Stimulated activated naive CD8-positive, alpha-beta T cell treated with anti-CD3 and anti-CD28 coated beads, Interleukin-15, Interleukin-2, amounts not matched to agents 100 ng/mL and 50 ng/mL, for 24 hours (primary cell): ENCODE results near the gene BHLHE40.

ENCODE experiments used
- H3K27ac Mint-ChIP-seq: one replicate; pipeline ENCODE4 v1.8.0; 2021; ENCODE audit warnings: mild to moderate bottlenecking, mixed read lengths
- H3K27me3 Mint-ChIP-seq: one replicate; pipeline ENCODE4 v1.8.0; 2021; ENCODE audit warnings: mixed read lengths
- H3K36me3 Mint-ChIP-seq: one replicate; pipeline ENCODE4 v1.8.0; 2021; ENCODE audit warnings: low read depth, mixed read lengths
- H3K4me1 Mint-ChIP-seq: one replicate; pipeline ENCODE4 v1.8.0; 2021; ENCODE audit warnings: low read depth, mixed read lengths
- H3K4me3 Mint-ChIP-seq: one replicate; pipeline ENCODE4 v1.8.0; 2021; ENCODE audit warnings: mild to moderate bottlenecking, mixed read lengths
- H3K9me3 Mint-ChIP-seq: one replicate; pipeline ENCODE4 v1.8.0; 2021; ENCODE audit warnings: mixed read lengths

Gene BHLHE40

GRCh38 chr3:4996771-4997291 lies 17.6 kb downstream of the BHLHE40 start:
- H3K27ac Mint-ChIP-seq = peak overlapping the region; percentile 7
- H3K4me1 Mint-ChIP-seq = peaks cover 53% of the 10 kb centered on the region
- no peak overlapping the region for H3K4me3 Mint-ChIP-seq
- no peaks in the 10 kb centered on the region for H3K9me3 Mint-ChIP-seq
- no peaks in the 10 kb centered on the region for H3K36me3 Mint-ChIP-seq
- H3K27me3 Mint-ChIP-seq = no peaks in the 10 kb centered on the region

GRCh38 chr3:4997946-4998345 lies 18.7 kb downstream of the BHLHE40 start:
- peaks cover 64% of the 10 kb centered on the region for H3K4me1 Mint-ChIP-seq
- H3K9me3 Mint-ChIP-seq = no peaks in the 10 kb centered on the region
- no peaks in the 10 kb centered on the region for H3K27me3 Mint-ChIP-seq
- H3K27ac Mint-ChIP-seq = no peak overlapping the region
- no peaks in the 10 kb centered on the region for H3K36me3 Mint-ChIP-seq
- H3K4me3 Mint-ChIP-seq = no peak overlapping the region

- no peaks in the 10 kb centered on the region for H3K27me3 Mint-ChIP-seq
- no peak overlapping the region for H3K27ac Mint-ChIP-seq
- H3K9me3 Mint-ChIP-seq = no peaks in the 10 kb centered on the region
- no peak overlapping the region for H3K4me3 Mint-ChIP-seq
- H3K4me1 Mint-ChIP-seq = peaks cover 60% of the 10 kb centered on the region
- H3K36me3 Mint-ChIP-seq = no peaks in the 10 kb centered on the region
These were observed 20.4 kb downstream of the BHLHE40 start for GRCh38 chr3:4999531-5000184.

GRCh38 chr3:5001135-5001534 lies 21.9 kb downstream of the BHLHE40 start:
- no peak overlapping the region for H3K27ac Mint-ChIP-seq

GRCh38 chr3:5001805-5002173 lies 22.6 kb downstream of the BHLHE40 start:
- no peaks in the 10 kb centered on the region for H3K9me3 Mint-ChIP-seq

More at GRCh38 chr3:5001135-5001534, 21.9 kb downstream of the BHLHE40 start:
- no peaks in the 10 kb centered on the region for H3K36me3 Mint-ChIP-seq
- H3K9me3 Mint-ChIP-seq = no peaks in the 10 kb centered on the region
- H3K27me3 Mint-ChIP-seq = no peaks in the 10 kb centered on the region
- H3K4me1 Mint-ChIP-seq = peaks cover 60% of the 10 kb centered on the region
- no peak overlapping the region for H3K4me3 Mint-ChIP-seq

DNA sequence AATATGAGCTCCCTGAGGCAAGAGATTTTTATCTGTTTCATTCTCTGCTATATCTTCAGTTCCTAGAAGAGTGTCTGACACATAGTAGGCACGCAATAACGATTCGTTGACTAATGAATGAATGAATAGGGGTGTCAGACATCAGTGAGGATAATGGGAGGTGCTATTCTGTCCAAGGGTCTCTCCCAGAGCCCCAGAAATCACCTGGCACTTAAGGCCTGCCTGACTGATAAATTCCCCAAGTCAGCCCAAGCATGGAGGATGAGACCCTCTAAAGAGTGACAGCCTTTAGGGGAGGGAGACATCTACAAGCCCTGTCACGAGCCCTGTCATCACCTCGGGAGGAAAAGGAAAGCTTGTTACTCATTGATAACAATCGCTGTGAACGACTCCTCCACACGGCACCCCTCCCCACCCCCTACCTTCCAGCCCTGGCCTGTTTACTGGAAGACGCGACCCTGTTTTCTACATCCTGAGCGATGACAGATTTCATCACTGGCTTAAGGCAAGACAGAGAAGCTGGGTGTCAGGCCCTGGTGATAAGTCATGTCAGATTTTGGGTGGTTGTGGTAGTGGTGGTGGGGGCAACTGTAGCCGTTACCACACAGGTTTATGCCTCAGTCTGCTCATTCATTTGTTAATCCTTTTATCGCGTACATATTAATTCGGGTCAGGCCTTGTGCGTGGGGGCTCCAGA lies 23.1 kb downstream of the BHLHE40 start:
- Mint-ChIP-seq H3K36me3 (no peaks in the 10 kb centered on the region), H3K27me3 (no peaks in the 10 kb centered on the region), H3K4me3 (peak overlapping the region; percentile 32), H3K27ac (peak overlapping the region; percentile 80), H3K9me3 (no peaks in the 10 kb centered on the region), H3K4me1 (peaks cover 65% of the 10 kb centered on the region)

More at GRCh38 chr3:5001805-5002173, 22.6 kb downstream of the BHLHE40 start:
- Mint-ChIP-seq H3K4me3 (no peak overlapping the region), H3K27ac (peak overlapping the region; percentile 80), H3K4me1 (peaks cover 63% of the 10 kb centered on the region), H3K27me3 (no peaks in the 10 kb centered on the region), H3K36me3 (no peaks in the 10 kb centered on the region)

- no peaks in the 10 kb centered on the region for H3K36me3 Mint-ChIP-seq
- H3K9me3 Mint-ChIP-seq = no peaks in the 10 kb centered on the region
- H3K27ac Mint-ChIP-seq = peak overlapping the region; percentile 80
- no peaks in the 10 kb centered on the region for H3K27me3 Mint-ChIP-seq
- peak overlapping the region; percentile 32 for H3K4me3 Mint-ChIP-seq
- H3K4me1 Mint-ChIP-seq = peaks cover 70% of the 10 kb centered on the region
These were observed 23.6 kb downstream of the BHLHE40 start for GRCh38 chr3:5002871-5003247.

- Mint-ChIP-seq H3K36me3 (no peaks in the 10 kb centered on the region), H3K9me3 (no peaks in the 10 kb centered on the region), H3K4me3 (no peak overlapping the region), H3K27me3 (no peaks in the 10 kb centered on the region), H3K27ac (no peak overlapping the region), H3K4me1 (peaks cover 81% of the 10 kb centered on the region)
These were observed 25.3 kb downstream of the BHLHE40 start for GRCh38 chr3:5004319-5005152.

DNA sequence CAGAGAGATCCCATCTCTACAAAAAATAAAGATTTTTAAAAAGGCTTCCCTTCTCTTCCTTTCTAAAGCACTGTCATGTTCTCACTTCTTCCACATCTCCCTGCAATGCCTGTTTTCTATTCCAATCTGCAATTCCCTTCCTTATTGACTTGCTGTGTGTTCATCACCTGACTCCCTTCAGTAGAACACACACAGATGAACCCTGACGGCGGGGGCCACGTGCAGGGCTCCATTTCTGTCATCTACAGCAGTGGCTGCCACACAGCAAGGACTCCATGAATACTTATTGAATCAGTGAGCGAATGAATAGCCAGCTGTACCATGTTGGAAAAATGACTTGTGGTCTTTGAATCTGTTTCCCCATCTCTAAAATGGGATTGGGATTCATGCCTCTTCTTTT lies 26.1 kb downstream of the BHLHE40 start:
- Mint-ChIP-seq H3K36me3 (no peaks in the 10 kb centered on the region), H3K4me1 (peaks cover 76% of the 10 kb centered on the region), H3K4me3 (no peak overlapping the region)

DNA sequence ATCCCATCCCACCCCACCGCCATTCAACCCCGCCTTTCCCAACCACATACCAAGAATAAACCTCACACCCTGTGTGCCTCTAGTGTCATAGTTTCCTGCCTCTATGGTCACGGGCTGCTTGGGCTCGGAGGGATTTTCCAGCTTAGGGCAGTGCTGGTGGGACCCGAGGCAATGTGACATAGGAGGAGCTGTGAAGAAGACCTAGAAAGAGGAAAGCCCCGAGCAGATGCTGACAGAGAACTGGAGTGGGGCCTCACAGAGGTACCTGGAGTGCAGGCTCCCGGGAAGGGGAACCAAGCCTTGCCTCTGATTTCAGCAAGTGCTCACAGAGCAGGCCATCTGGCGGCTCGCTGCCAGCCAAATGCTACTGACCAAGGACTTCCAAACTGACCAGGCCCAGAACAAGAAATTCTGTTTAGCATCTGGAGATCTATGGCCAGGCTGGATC lies 27.5 kb downstream of the BHLHE40 start:
- Mint-ChIP-seq H3K36me3 (no peaks in the 10 kb centered on the region), H3K4me1 (peaks cover 76% of the 10 kb centered on the region), H3K27ac (peak overlapping the region; percentile 90), H3K27me3 (no peaks in the 10 kb centered on the region), H3K9me3 (no peaks in the 10 kb centered on the region), H3K4me3 (peak overlapping the region; percentile 58)

More for the DNA sequence above, 26.1 kb downstream of the BHLHE40 start:
- Mint-ChIP-seq H3K27me3 (no peaks in the 10 kb centered on the region), H3K9me3 (no peaks in the 10 kb centered on the region), H3K27ac (peak overlapping the region; percentile 23)

DNA sequence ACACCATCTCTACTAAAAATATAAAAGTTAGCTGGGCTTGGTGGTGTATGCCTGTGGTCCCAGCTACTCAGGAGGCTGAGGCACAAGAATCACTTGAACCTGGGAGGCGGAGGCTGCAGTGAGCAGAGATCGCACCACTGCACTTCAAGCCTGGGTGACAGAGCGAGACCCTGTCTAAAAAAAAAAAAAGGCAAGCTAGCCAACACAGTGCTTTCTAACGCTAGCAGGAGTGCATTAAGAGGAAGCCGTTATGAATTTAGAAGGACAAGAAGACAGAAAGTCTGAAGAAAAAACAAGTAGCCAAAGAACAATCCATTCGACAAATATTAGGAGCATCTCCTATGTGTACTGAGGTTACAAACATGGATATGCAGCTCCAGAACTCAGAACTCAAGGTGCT lies 28.6 kb downstream of the BHLHE40 start:
- Mint-ChIP-seq H3K9me3 (no peaks in the 10 kb centered on the region), H3K36me3 (no peaks in the 10 kb centered on the region), H3K27ac (peak overlapping the region; percentile 68), H3K4me1 (peaks cover 76% of the 10 kb centered on the region), H3K27me3 (no peaks in the 10 kb centered on the region), H3K4me3 (no peak overlapping the region)

GRCh38 chr3:5009506-5010109 lies 30.4 kb downstream of the BHLHE40 start:
- H3K27ac Mint-ChIP-seq = no peak overlapping the region
- peaks cover 83% of the 10 kb centered on the region for H3K4me1 Mint-ChIP-seq
- no peak overlapping the region for H3K4me3 Mint-ChIP-seq
- peaks cover 3% of the 10 kb centered on the region for H3K36me3 Mint-ChIP-seq
- no peaks in the 10 kb centered on the region for H3K27me3 Mint-ChIP-seq
- no peaks in the 10 kb centered on the region for H3K9me3 Mint-ChIP-seq

DNA sequence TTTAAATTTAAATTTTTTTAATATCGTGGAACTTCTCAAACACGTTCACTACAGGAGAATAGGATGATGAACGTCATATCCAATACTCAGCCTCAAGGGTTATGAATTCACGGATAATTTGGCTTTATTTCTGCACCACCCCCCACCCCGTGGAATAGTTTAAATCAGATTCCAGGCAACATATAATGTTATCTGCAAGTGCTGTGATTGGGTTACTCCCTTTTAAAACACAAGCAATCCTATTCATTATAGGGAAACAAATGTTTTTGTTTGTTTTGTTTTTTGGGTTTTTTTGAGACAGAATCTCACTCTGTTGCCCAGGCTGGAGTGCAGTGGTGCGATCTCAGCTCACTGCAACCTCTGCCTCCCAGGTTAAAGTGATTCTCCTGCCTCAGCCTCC lies 30.9 kb downstream of the BHLHE40 start:
- H3K4me1 Mint-ChIP-seq = peaks cover 83% of the 10 kb centered on the region
- peaks cover 4% of the 10 kb centered on the region for H3K36me3 Mint-ChIP-seq
- no peak overlapping the region for H3K27ac Mint-ChIP-seq
- no peaks in the 10 kb centered on the region for H3K9me3 Mint-ChIP-seq
- no peak overlapping the region for H3K4me3 Mint-ChIP-seq
- no peaks in the 10 kb centered on the region for H3K27me3 Mint-ChIP-seq

GRCh38 chr3:5010706-5011554 lies 31.7 kb downstream of the BHLHE40 start:
- Mint-ChIP-seq H3K36me3 (peaks cover 4% of the 10 kb centered on the region), H3K4me1 (peaks cover 83% of the 10 kb centered on the region), H3K9me3 (no peaks in the 10 kb centered on the region), H3K27me3 (no peaks in the 10 kb centered on the region), H3K4me3 (peak overlapping the region; percentile 40), H3K27ac (peak overlapping the region; percentile 83)
